ENCODE data around the gene CDC25A.
"Not testable (repeated sequence)": the region's sequence is repeated elsewhere in the genome, so short reads cannot be mapped to it uniquely, and the experiment has no call there.

Gene CDC25A

DNA sequence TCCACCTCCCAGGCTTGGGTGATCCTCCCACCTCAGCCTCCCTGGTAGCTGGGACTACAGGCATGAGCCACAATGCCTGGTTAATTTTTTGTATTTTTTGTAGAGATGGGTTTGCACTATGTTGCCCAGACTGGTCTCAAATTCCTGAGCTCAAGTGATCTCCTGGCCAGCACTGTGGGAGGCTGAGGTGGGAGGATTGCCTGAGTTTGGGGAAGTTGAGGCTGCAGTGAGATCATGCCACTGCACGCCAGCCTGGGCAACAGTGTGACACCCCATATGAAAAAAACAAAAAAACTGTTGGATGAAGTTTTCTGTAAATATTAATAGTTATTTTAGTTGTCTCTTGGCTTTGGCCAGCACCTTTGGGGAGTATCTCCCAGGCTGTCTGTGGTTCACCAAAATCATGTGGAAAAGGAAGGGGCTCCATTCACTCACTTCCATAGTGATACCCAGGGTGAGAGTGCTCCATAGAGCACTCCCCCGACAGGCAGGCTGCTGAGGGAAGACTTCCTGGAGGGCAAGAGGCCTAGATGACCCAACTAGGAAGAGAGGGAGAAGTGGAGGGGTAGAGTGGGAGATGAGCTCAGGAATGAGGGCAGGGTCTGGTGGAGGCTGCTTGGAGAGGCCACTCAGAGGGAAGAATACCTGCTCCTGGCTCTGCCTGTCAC lies 47.1 kb downstream of the CDC25A start:
- no peak for DNase-seq

DNA sequence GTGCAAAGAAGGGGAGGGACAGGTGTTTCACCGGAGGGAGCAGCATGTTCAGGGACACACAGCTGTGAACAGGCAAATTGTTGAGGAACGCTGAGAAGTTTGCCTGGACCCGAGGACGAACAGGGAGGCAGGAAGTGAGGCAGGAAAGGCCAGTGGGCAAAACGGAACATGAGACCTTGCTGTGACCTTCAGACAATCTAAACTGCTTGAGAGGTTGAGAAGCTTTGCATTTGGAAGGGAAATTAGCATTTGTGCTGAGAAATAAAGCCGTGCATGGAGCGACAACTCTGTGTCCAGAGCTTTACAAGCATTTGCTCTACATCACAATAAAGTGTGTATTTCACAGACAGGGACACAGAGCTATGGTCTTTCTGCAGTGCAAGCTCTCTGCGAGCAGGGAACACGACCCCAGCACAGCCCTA lies 47.9 kb downstream of the CDC25A start:
- DNase-seq, result no peak

DNA sequence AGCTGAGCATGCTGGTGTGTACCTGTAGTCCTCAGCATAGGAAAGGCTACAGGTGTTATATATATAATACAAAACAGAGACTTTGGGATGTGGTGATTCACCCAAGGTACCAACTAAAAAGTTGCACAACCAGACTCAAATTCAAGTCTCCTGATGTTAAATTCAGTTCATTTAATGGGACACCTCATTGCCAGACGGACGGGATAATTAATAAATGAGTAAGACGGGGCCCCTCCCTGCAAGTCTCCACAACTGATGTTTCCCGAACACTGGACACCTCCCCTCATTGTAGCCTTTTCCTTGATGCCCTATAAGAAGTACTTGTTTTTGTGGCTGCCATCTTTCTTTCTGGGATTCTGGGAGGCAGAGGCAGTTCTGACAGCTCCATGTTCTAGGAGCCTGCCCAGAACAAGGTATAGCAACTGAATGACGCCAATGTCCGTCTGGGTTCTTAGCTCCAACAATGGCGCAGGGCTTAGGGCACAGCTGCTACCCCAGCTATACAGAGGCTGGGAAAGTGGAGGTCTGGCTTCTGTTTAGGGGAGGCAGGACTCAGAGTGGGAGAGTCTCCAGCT lies 50.7 kb downstream of the CDC25A start:
- no peak for DNase-seq

DNA sequence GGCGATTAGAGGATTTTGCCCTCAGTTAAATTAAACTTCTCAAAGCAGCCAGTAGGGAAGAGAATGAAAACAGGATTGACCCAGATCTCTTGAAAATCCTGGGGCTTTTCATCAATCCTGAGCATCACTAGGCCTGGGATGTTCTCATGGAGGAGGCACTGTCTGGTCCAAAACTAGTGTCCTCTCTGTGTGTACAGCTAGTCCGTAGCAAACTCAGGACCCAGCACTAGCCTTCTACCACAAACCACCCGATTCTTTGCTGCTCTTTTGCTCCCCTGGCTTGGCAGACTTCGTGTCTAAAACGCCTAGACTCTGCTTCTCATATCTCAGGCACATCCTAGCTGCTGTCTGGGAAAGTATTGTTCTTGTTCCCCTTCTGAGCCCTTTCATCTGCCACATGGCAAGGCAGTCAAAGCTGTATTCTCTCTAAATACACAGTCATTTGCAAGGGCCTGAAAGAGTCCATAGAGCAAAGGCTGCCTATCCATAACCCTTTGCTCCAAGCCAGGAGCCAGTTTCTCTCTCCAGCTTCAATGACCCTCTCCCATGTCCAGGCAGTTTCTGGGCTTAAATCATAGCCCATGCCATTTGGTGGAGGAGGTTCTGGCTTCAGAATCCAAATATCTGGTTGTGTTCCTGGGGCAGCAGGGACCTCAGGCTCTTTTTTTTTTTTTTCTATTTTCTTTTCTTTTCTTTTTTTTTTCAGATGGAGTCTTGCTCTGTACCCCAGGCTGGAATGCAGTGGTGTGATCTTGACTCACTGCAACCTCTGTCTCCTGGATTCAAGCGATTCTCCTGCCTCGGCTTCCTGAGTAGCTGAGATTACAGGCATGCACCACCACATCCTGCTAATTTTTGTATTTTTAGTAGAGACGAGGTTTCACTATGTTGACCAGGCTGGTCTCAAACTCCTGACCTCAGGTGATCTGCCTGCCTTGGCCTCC lies 52.4 kb downstream of the CDC25A start:
- DNase-seq, result no peak

DNA sequence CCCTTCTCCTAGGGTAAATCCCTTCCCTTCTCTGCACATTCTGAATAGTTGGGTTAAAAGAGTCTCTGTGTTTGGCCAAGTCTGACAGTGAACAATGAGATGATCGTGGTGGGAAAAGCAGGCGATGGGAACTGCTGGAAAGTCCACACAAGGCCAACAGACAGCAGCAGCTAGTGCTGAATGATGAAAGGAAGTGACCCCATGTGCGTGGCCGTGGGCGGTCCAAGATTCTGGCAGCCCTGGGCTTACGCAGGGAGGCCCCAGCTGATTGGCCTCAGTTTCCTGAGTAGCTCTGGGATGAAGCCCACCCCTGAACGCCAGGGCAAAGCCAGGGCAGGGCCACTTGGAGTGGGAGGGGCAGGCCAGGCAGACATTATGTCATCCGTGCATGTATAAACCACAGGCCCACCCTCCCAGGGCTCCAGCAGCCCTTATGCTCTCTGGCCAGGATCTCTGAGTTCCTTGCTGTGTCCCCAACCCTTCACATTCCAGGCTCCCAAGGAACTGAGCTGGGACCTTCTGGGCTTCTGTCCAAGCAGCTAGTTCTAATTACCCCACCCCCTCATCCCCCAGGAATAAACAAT lies 57.8 kb downstream of the CDC25A start:
- no peak for DNase-seq

DNA sequence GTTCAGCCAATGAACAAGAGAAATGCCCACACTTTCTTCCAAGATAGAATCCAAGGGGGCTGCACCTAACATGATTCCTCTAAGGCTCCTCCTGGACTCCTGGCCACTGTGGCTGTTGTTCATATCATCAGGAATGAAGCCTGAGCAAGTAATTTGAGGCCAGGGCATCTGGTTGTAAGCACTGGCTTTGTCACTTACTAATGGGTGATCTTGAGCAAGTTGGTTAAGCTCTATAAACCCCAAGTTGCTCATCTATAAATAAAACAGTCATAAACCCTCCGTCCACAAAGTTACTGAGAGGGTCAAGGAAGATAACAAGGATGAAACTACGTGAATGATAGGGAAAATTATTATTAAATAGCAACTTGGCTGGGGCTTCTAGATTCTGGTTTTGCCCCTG lies 58.3 kb downstream of the CDC25A start:
- no peak for DNase-seq

DNA sequence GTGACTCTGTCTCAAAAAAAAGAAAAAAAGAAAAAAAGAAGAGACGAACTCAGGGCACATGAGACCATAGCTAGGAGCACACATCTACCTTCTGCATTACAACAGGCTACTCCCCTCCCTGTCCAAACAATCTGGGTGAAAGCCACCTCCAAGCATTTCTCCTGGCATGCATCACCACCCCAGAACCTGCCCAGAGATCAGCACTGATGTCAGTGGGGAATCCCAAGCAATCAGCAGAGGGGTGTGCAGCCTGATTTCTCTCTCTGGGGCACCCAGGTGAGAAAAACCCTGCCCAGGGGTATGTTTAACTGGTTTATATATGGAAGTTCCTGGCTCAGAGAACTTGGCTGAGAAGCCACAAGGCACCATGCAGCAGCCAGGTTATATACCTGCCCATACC lies 59.4 kb downstream of the CDC25A start:
- DNase-seq, result no peak

DNA sequence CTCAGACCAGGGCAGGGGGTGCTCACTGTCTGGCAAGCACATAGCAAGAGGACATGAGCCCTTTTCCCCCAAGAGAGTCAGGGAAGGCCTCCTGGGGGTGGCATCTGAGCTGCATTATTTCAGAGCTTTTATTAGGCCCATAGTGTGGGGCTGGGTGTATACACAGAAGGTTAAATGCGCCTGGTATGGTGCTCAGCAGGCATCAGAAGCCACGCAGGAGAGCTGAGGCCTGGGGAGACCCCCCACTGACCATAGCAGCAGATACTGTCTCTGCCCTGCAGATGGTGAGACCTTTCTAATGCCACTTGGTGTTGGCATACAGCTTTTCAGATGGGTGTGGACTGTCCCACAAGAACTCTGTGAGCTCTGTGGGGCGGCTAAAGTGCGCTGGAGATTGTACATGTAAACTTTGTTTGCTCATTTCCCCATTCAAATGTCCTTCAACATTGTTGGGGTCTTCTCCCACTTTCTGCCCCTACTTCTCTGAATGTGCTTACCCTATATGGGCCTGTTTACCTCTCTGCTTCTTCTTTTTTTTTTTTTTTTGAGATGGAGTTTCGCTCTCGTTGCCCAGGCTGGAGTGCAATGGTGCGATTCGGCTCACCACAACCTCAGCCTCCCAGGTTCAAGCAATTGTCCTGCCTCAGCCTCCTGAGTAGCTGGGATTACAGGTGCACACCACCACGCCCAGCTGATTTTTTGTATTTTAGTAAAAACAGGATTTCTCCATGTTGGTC lies 62.2 kb downstream of the CDC25A start:
- DNase-seq, result no peak

DNA sequence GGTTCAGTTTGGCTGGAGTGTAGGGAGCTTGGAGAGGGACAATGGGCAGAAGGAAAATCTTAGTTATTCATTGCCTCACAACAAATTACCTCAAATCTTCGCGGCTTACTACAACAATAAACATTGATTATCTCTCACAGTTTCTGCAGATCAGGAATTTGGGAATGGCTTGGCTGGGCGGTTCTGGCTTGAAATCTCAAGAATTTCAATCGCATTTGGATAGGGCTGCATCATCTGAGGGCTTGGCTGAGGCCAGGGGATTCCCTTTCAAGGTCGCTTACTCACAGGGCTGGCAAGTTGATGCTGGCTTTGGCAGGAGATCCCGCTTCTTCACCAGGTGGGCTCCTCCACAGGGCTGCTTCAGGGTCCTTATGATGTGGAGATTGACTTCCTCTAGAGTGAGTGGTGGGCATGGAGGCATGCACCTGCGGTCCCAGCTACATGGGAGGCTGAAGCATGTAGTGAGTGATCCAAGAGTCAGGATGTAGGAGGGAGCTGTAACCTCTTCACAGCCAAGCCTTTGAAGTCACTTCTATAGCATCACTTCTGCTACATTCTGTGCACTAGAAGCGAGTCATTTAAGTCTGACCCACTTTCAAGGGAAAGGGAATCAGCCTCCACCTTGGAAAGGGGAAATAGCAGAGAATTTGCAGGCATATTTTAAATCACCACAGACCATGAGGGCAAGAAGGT lies 63.1 kb downstream of the CDC25A start:
- no peak for DNase-seq

DNA sequence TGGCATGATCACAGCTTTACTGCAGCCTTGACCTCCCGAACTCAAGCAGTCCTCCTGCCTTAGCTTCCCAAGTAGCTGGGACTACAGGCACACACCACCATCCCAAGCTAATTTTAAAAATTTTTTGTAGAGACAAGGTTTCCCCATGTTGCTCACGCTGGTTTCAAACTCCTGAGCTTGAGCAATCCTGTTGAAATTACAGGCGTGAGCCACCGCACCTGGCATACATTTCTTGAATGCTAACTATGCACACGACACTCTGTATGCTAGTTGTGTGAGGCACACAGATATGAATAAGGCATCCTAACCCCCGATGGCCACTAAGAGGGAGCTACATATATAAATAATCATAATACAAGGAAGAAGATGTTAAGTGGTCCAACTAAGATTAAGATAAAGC lies 64.9 kb downstream of the CDC25A start:
- no peak for DNase-seq

DNA sequence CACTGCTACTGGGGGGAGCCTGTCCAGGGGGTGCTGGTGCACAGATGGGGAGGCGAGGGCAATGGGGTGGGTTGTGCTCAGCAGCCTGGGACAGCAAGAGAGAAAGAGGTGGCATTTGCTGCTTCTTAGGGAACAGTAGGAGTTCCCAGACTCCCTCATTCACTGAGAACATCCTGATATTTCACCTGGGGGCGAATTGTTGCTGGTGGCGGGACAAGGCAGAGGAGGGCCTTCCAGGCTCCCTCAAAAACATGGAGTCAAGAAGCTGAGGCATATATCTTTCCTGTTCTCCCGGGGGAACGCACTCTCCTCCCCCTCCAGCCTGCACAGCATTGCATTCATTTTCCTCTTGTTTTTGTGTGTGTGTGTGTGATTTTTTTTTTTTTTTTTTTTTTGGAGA lies 65.7 kb downstream of the CDC25A start:
- no peak for DNase-seq

DNA sequence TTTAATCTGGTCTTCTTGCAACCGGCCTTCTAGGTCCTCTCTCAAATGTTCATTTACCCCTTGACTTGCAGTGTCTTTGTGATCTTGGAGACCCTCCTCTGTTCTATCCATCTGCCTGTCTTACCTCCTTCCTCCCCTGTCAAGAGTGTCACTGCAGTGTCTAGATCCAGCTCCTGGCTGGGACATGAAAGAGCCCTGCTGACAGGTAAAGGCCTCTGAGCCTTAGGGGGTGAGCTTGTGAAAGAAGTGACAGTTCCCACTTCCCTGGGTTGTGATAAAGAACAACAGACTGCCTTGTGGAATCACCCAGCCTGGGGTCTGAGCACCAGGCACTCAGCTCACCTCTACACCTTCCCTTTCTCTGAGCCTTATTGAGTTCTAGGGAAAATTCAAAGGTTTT lies 68.0 kb downstream of the CDC25A start:
- no peak for DNase-seq

DNA sequence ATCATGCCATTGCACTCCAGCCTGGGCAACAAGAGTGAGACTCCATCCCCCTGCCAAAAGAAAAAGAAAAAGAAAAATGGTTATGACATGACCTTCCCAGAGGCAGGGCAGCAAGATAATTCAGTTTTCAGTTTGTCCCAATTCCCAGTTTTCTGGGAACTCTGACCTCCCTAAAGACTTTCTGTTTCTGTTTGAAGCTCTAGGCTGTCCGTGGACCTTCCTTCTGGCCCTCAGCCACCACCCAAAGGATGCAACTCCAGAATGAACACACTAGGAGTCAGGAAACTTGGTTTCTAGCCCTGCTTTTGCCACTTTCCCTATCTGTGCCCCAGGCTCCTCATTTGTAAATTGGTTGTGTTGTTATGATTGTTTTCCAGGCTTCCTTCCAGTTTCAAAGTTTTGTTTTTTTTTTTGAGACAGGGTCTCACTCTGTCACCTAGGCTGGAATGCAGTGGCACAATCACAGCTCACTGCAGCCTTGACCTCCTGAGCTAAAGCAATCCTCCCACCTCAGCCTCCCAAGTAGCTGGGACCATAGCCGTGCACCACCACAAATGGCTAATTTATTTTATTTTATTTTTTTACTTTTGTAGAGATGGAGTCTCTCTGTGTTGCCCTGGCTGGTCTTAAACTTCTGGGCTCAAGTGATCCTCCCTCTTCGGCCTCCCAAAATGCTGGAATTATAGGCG lies 68.6 kb downstream of the CDC25A start:
- no peak for DNase-seq

DNA sequence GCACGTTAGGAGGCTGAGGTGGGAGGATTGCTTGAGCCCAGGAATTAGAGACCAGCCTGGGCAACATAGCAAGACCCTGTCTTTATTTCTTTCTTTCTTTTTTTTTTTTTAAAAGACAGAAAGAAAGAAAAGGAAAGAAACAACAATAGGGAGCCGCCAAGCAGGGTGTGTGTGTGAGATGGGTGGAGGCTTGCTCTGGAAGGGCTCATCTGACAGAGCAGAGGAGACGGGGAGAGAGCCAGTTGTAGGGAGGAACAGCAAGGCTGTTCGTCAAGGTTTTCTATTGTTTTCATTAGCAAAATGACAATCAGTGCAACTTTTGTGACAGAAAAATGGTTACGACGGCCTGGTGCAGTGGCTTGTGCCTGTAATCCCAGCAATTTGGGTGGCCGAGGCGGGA lies 69.3 kb downstream of the CDC25A start:
- no peak for DNase-seq

DNA sequence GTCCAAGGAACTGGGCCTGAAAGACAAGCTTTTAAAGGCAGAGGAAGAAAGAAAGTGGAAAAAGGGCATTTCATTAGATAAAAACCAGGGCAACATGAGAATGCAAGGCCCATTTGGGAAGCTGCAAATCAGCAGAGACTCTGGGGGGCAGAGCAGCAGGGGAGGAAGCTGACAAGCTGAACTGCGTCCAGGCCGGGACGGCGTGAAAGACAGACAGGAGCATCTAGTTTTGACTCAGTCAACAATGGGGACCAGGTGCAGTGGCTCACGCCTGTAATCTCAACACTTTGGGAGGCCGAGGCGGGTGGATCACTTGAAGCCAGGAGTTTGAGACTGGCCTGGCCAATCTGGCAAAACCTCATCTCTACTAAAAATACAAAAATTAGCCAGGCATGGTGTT lies 69.9 kb downstream of the CDC25A start:
- DNase-seq, result no peak

DNA sequence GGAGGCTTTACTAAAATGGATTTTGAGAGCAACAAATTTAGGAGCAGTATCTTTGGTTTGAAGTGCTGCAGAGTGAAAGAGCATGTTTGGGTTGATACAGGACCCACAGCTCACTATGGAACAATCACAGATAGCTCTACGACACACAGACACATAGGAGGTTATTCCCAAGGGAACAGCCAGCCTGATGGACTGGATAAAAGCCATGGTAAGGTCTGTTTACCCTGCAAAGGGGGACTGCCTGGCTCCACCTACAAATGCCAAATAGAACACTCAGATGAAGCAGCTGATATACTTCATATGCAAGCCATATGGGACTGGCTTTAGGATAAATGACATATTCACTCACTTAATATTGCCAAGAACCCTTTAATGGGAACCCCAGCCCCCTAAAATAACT lies 75.4 kb downstream of the CDC25A start:
- DNase-seq, result no peak

DNA sequence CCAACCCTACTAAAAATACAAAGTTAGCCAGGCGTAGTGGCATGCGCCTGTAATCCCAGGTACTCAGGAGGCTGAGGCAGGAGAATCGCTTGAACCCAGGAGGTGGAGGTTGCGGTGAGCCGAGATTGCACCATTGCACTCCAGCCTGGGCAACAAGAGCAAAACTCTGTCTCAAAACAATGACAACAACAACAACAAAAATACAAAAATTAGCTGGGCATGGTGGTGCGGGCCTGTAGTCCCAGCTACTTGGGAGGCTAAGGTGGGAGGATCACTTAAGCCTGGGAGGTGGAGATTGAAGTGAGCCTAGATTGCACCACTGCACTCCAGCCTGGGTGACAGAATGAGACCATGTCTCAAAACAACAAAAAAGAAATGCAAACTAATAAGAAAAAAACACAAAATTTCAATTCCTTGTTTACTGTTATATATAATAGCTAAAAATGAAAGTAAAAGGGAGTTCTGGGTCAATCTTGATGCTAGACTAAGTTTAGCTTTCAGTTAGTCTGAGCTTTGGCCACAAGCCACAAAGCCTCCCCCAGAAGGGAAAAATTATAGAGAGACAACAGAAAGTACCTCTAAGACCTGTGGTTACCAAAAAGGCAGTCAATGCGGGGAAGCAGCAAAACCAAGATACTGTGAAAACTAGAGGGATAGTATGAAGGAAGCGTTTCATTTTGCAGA lies 76.0 kb downstream of the CDC25A start:
- DNase-seq, result not testable (repeated sequence)

DNA sequence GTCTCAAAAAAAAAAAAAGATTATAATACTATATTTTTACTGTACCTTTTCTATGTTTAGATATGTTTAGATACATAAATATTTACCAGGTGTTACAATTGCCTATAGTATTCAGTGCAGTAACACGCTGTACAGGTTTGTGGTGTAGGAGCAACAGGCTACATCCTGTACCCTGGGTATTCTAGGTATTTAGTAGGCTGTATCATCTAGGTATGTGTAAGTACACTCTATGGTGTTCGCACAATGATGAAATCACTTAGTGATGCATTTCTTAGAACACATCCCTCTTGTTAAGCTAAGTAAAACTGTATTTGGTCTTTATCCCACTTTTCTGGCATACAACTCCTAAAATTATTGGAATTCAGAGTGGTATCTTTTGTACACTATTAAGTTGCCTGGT lies 77.8 kb downstream of the CDC25A start:
- DNase-seq, result no peak

DNA sequence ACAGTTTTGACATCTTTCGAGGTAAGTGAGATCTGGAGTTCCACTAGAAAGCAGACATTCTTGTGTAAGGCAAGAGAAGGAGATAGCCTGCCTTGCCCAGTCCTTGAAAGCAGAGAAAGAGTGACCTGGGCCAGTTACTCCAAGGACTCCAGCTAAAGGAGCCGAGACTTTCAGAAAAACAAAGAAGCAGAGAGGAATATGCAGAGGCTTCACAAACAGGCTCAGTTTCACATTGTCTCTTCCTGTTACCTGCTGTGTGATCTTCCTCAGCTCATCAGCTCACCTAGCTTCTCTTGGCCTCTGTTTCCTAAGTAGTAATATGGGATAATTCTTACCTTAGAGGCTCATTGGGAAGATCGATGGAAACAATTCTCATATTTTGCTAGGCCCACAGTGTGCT lies 81.0 kb downstream of the CDC25A start:
- no peak for DNase-seq

All from DMS53 (cell line).